B cell (primary cell): ENCODE measurements around the gene MYLK3. TPM values are rescaled to one million over a fixed set of nuclear protein-coding genes. Genes with fewer than 3 reads are reported as not detected.

Experiments used
- ATAC-seq: fragments of 200-7000 bp; cut with Tn5 transposase; one replicate; pipeline ENCODE4 v1.10.0; 2021; ENCODE audit warnings: low read depth, mild to moderate bottlenecking, moderate number of reproducible peaks, moderate library complexity
- CTCF ChIA-PET: fragments of 350-600 bp; sonication (Branson Sonifier 250); formaldehyde crosslinking; loops from one replicate; lab custom pipeline; 2021; ENCODE audit warnings: antibody characterized with exemption, inconsistent platforms; lab: Charles Lee
- POLR2A ChIA-PET: fragments of 350-600 bp; sonication (Branson Sonifier 250); formaldehyde crosslinking; loops from one replicate; lab custom pipeline; 2021; ENCODE audit warnings: antibody characterized with exemption; lab: Charles Lee
- DNase-seq: peaks from one replicate; pipeline ENCODE4 v3.0.0; 2013
- H2AFZ ChIP-seq: 2 replicates; pipeline ENCODE4 v1.6.1; 2012; ENCODE audit warnings: mild to moderate bottlenecking, low read depth, low read length; ENCODE audit not compliant: insufficient read depth, poor library complexity, severe bottlenecking
- H3K27ac ChIP-seq, 2 donors: 1 replicate in 1 of 2; 2 replicates in 1 of 2; pipeline ENCODE4 v1.5.1; 2012 to 2013; ENCODE audit warnings: low read length in 2 of 2, mild to moderate bottlenecking in 2 of 2, moderate library complexity in 1 of 2
- H3K27me3 ChIP-seq, 4 experiments: fragments of 200-600 bp in 1 of 4; sonication (generic) in 1 of 4; replicated peaks in 1 of 4; 1 replicate in 2 of 4; 2 replicates in 2 of 4; pipeline versions ENCODE4 v1.6.1 to v1.7.0; 2013 to 2016; ENCODE audit warnings: low read length in 3 of 4, mild to moderate bottlenecking in 2 of 4, mixed read lengths in 1 of 4, moderate library complexity in 1 of 4; ENCODE audit not compliant: insufficient read depth in 4 of 4, control insufficient read depth in 3 of 4; ENCODE audit errors: control extremely low read depth in 1 of 4
- H3K36me3 ChIP-seq, 2 experiments: replicated peaks in 1 of 2; 1 replicate in 1 of 2; 2 replicates in 1 of 2; pipeline versions ENCODE4 v1.6.1 to v1.7.1; 2013; ENCODE audit warnings: low read length in 1 of 2; ENCODE audit not compliant: insufficient read depth in 2 of 2, control insufficient read depth in 1 of 2; ENCODE audit errors: control extremely low read depth in 1 of 2, extremely low read depth in 1 of 2
- H3K4me1 ChIP-seq, 2 donors: fragments of 200-600 bp in 1 of 2; sonication (generic) in 1 of 2; 1 replicate in 1 of 2; 2 replicates in 1 of 2; pipeline versions ENCODE4 v1.5.1 to v1.6.1; 2013 to 2017; ENCODE audit warnings: low read length in 2 of 2; ENCODE audit not compliant: control insufficient read depth in 2 of 2, insufficient read depth in 2 of 2
- H3K4me2 ChIP-seq: replicated peaks from 2 replicates; pipeline ENCODE3; 2012; ENCODE audit warnings: mild to moderate bottlenecking, low read depth, low read length; ENCODE audit not compliant: poor library complexity, severe bottlenecking
- H3K4me3 ChIP-seq, 5 experiments: fragments of 200-600 bp in 1 of 5; sonication (generic) in 1 of 5; 1 replicate in 3 of 5; 2 replicates in 2 of 5; pipeline versions ENCODE4 v1.5.1 to v1.7.0; 2011 to 2016; ENCODE audit warnings: low read length in 4 of 5, mild to moderate bottlenecking in 4 of 5, low read depth in 2 of 5, control low read depth in 1 of 5, moderate library complexity in 1 of 5; ENCODE audit not compliant: insufficient read depth in 1 of 5; ENCODE audit errors: control extremely low read depth in 1 of 5, extremely low read depth in 1 of 5
- H3K79me2 ChIP-seq: fragments of 200-600 bp; sonication (generic); one replicate; pipeline ENCODE4 v1.6.0; 2016; ENCODE audit warnings: low read length; ENCODE audit not compliant: control insufficient read depth, insufficient read depth
- H3K9ac ChIP-seq: fragments of 200-600 bp; sonication (generic); 2 replicates; pipeline ENCODE4 v1.6.1; 2017; ENCODE audit warnings: mild to moderate bottlenecking, low read length, moderate library complexity
- H3K9me3 ChIP-seq, 3 donors: one replicate each; pipeline versions ENCODE4 v1.6.1 to v1.7.1; 2013; ENCODE audit warnings: low read length in 2 of 3; ENCODE audit not compliant: control insufficient read depth in 2 of 3, insufficient read depth in 1 of 3; ENCODE audit errors: control extremely low read depth in 1 of 3
- H4K20me1 ChIP-seq: 2 replicates; pipeline ENCODE4 v1.6.0; 2012; ENCODE audit warnings: mild to moderate bottlenecking, low read length; ENCODE audit not compliant: insufficient read depth, control insufficient read depth, poor library complexity, severe bottlenecking
- H3K27ac Mint-ChIP-seq: one replicate; pipeline ENCODE4 v1.8.0; 2021; ENCODE audit warnings: mixed read lengths
- H3K27me3 Mint-ChIP-seq: one replicate; pipeline ENCODE4 v1.8.0; 2021; ENCODE audit warnings: mixed read lengths
- H3K4me1 Mint-ChIP-seq: one replicate; pipeline ENCODE4 v1.8.0; 2021; ENCODE audit warnings: mixed read lengths
- H3K4me3 Mint-ChIP-seq: one replicate; pipeline ENCODE4 v1.8.0; 2021; ENCODE audit warnings: mixed read lengths
- H3K9me3 Mint-ChIP-seq: one replicate; pipeline ENCODE4 v1.8.0; 2022; ENCODE audit warnings: mixed read lengths; ENCODE audit not compliant: insufficient read depth
- EZH2 ChIP-seq: IDR thresholded peaks from 2 replicates; pipeline ENCODE4 v1.6.1; 2012; ENCODE audit warnings: borderline replicate concordance, low read depth, mild to moderate bottlenecking, moderate library complexity, low read length; ENCODE audit not compliant: insufficient read depth, poor library complexity, severe bottlenecking
- WGBS: methylation state at CpG from one replicate; pipeline ENCODE4 v1.1.5; 2013; ENCODE audit warnings: missing lambda C conversion rate; ENCODE audit not compliant: insufficient coverage; 5-methylcytosine and 5-hydroxymethylcytosine counted together
- intact Hi-C: fragments of 100-400 bp; cut with micrococcal nuclease; formaldehyde crosslinking; loops from one replicate; pipeline ENCODE4 v1.10.0; 2022
- polyA plus RNA-seq: library from polyadenylated mRNA; depleted of rRNA; stranded (reverse); fragments of >200 nt; gene quantifications from 2 replicates; pipeline ENCODE4 v1.2.3, GENCODE V29; 2012
- total RNA-seq, 2 donors: library from RNA; stranded (reverse); fragments of 120-200 nt in 1 of 2; gene quantifications; 1 replicate in 1 of 2; 2 replicates in 1 of 2; pipeline versions ENCODE4 v1.2.3 to v1.2.4, GENCODE V29; 2013 to 2022
- TF ChIP-seq, protein P1 (sequence below): fragments of 200-600 bp; IDR thresholded peaks from one replicate; pipeline ENCODE4 v1.8.0; 2022; ENCODE audit warnings: antibody characterized with exemption, mild to moderate bottlenecking

Gene MYLK3
- total and polyA plus RNA-seq, 2 donors (not counting 1 experiment from before 2014, with no cell fraction given): 0.01 to 0.10 TPM

DNA sequence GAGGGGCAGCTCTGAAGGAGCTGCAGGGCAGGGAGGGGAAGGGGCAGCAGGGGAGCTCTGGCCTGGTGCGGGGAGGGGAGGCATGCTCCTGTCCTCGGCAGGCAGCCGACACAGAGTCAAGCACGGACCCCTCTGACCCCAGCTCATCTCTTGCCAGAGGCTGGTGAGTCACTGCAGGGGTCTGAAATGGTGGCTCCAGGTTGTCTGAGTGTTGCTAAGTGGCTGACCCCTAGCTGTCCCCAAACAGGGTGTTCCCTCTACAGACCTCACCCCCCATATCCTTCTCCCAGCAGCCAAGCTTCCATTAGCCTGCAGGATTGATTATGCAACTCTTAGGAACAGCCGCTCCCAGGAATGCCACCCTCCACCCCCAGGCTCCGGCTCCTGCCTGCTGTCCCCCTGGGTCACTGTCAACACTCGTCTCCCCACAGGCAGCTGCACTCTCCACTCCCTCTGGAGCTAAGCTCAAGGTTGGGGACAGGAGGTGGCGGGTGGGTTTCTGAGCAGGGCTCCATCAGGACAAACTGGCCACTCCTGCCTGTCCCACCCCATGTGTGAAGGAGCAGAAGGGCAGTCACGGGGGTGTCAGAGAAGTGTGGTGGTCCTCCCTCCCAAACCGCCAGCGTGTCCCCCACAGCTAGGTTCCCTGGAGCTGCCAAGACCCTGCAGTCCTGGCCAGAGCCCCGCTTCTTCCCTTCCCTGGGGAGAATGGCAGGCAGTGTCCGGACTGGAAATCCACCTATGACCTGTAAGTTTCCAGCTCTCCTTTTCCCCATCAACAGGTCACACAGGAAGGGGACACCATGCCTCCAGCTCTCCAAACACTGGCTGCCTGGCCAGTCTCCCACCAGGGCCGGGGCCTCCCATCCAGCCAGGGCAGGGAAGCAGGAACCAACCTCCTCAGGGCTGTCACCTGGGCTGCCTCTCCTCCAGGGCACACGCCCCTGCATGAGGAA, 1.0 kb downstream of the MYLK3 start:
- H4K20me1 ChIP-seq: no peaks in the 10 kb centered on the region
- Mint-ChIP-seq H3K4me1 (peaks cover 32% of the 10 kb centered on the region), H3K9me3 (no peaks in the 10 kb centered on the region), H3K27me3 (no peaks in the 10 kb centered on the region), H3K27ac (no peak overlapping the region), H3K4me3 (no peak overlapping the region)
- H2AFZ ChIP-seq: no peak overlapping the region
- H3K9me3 ChIP-seq: no peaks in the 10 kb centered on the region
- ChIA-PET POLR2A (no interaction called here), CTCF (no interaction called here)
- H3K27ac ChIP-seq: no peak overlapping the region
- no peak overlapping the region for H3K4me2 ChIP-seq
- WGBS: 97% methylated on average over 12 of the region's 15 CpGs
- no peaks in the 10 kb centered on the region for H3K27me3 ChIP-seq
- H3K4me1 ChIP-seq: peaks cover 26 to 31% of the 10 kb centered on the region in 2 donors
- H3K79me2 ChIP-seq: no peaks in the 10 kb centered on the region
- no peak for DNase-seq
- H3K9ac ChIP-seq: no peak overlapping the region
- no peaks in the 10 kb centered on the region for H3K36me3 ChIP-seq
- no peak overlapping the region for H3K4me3 ChIP-seq
- intact Hi-C loops: no loop called here
- TF ChIP-seq, protein P1, sequence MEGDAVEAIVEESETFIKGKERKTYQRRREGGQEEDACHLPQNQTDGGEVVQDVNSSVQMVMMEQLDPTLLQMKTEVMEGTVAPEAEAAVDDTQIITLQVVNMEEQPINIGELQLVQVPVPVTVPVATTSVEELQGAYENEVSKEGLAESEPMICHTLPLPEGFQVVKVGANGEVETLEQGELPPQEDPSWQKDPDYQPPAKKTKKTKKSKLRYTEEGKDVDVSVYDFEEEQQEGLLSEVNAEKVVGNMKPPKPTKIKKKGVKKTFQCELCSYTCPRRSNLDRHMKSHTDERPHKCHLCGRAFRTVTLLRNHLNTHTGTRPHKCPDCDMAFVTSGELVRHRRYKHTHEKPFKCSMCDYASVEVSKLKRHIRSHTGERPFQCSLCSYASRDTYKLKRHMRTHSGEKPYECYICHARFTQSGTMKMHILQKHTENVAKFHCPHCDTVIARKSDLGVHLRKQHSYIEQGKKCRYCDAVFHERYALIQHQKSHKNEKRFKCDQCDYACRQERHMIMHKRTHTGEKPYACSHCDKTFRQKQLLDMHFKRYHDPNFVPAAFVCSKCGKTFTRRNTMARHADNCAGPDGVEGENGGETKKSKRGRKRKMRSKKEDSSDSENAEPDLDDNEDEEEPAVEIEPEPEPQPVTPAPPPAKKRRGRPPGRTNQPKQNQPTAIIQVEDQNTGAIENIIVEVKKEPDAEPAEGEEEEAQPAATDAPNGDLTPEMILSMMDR: no peak
- no peak for TF ChIP-seq EZH2
- ATAC-seq: no peak

DNA sequence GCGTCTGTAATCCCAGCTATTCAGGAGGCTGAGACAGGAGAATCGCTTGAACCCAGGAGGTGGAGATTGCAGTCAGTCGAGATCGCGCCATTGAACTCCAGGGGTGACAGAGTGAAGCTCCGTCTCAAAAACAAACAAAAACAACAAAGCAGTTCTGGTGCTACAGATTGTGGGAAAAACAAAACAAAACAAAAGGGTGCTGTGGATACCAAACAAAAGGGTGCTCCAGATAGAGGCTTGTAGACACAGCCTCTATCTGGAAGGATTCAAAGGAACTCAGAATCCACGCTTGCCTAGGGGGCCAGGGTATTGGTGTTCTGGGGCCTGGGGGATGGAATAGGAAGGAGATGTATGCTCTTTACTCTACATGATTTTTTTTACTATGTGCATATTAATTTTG, 2.5 kb downstream of the MYLK3 start:
- intact Hi-C loops: no loop called here
- H3K27ac ChIP-seq: no peak overlapping the region
- H4K20me1 ChIP-seq: no peaks in the 10 kb centered on the region
- ChIA-PET POLR2A (no interaction called here), CTCF (no interaction called here)
- H3K27me3 ChIP-seq: no peaks in the 10 kb centered on the region
- no peak overlapping the region for H3K9ac ChIP-seq
- no peak for DNase-seq
- H3K4me3 ChIP-seq: no peak overlapping the region
- H3K4me1 Mint-ChIP-seq: peaks cover 38% of the 10 kb centered on the region
- H3K36me3 ChIP-seq: no peaks in the 10 kb centered on the region
- H3K27me3 Mint-ChIP-seq: no peaks in the 10 kb centered on the region
- H3K4me2 ChIP-seq: no peak overlapping the region
- H3K79me2 ChIP-seq: no peaks in the 10 kb centered on the region
- H3K27ac Mint-ChIP-seq: peak overlapping the region; percentile 15
- no peaks in the 10 kb centered on the region for H3K9me3 Mint-ChIP-seq
- TF ChIP-seq EZH2: no peak
- TF ChIP-seq, protein P1: no peak
- peaks cover 30 to 39% of the 10 kb centered on the region in 2 donors for H3K4me1 ChIP-seq
- WGBS: 96% methylated on average over 3 of the region's 7 CpGs
- no peak overlapping the region for H2AFZ ChIP-seq
- H3K4me3 Mint-ChIP-seq: no peak overlapping the region
- no peaks in the 10 kb centered on the region for H3K9me3 ChIP-seq
- ATAC-seq: no peak
